ENCODE results near the gene KRT76. TPM values are rescaled to one million over a fixed set of nuclear protein-coding genes. Genes with fewer than 3 reads are reported as not detected.

The KRT76 gene
- total RNA-seq, 4 donors from 2014 or later = not detected

- Histone ChIP-seq H3K36me3 (no peaks in the 10 kb centered on the region), H3K4me3 (no peak overlapping the region), H3K27ac (no peak overlapping the region), H3K27me3 (peaks cover 4% of the 10 kb centered on the region), H3K4me1 (peaks cover 0 to 6% (median 1%) of the 10 kb centered on the region in 4 donors), H3K9me3 (no peaks in the 10 kb centered on the region)
- TF ChIP-seq POLR2AphosphoS5 (IDR thresholded peaks at IDR 0.05) (no peak), EP300 (IDR thresholded peaks at IDR 0.05; ENCODE audit: low read depth) (no peak), POLR2A (IDR thresholded peaks at IDR 0.05) (no peak), CTCF (IDR thresholded peaks at IDR 0.05) (no peak)
- 88 to 91% methylated on average over 1 to 5 of the region's 5 CpGs for WGBS, 2 donors (ENCODE audit: low coverage in 1 of 2)
- intact Hi-C loops (cut with DNase I; ENCODE audit: low total_unique reads) (no loop called here), in situ Hi-C loops (cut with MboI; ENCODE audit: low pct_ligation_motif_present in 1 of 4, low pct_unique_long_range_greater_than_20kb in 1 of 4, low sequenced_read_pairs in 3 of 4) (no loop called here)
- DNase-seq = no peak
These were observed 17.6 kb upstream of the KRT76 start for GRCh38 chr12:52794479-52795331.

- peaks cover 0 to 7% (median 2%) of the 10 kb centered on the region in 4 donors for H3K4me1 ChIP-seq
- no peaks in the 10 kb centered on the region for H3K36me3 ChIP-seq
- H3K27me3 ChIP-seq = peaks cover 9% of the 10 kb centered on the region
- DNase-seq = no peak
- 85% methylated on average over 10 of the region's 10 CpGs; no CpG with 5 or more reads in 1 of the 2 donors for WGBS, 2 donors (ENCODE audit: low coverage in 1 of 2)
- H3K4me3 ChIP-seq = no peak overlapping the region
- intact Hi-C loops (cut with DNase I; ENCODE audit: low total_unique reads) (no loop called here), in situ Hi-C loops (cut with MboI; ENCODE audit: low pct_ligation_motif_present in 1 of 4, low pct_unique_long_range_greater_than_20kb in 1 of 4, low sequenced_read_pairs in 3 of 4) (no loop called here)
- H3K27ac ChIP-seq = no peak overlapping the region
- no peaks in the 10 kb centered on the region for H3K9me3 ChIP-seq
- TF ChIP-seq POLR2A (IDR thresholded peaks at IDR 0.05) = no peak
These were observed 15.3 kb upstream of the KRT76 start for GRCh38 chr12:52792185-52793029.

- peaks cover 9% of the 10 kb centered on the region for H3K27me3 ChIP-seq
- H3K9me3 ChIP-seq = no peaks in the 10 kb centered on the region
- TF ChIP-seq CTCF (IDR thresholded peaks at IDR 0.05) (no peak), POLR2A (IDR thresholded peaks at IDR 0.05) (no peak), POLR2AphosphoS5 (IDR thresholded peaks at IDR 0.05) (no peak), EP300 (IDR thresholded peaks at IDR 0.05; ENCODE audit: low read depth) (no peak)
- no peak for DNase-seq
- no peak overlapping the region for H3K4me3 ChIP-seq
- peaks cover 0 to 7% (median 2%) of the 10 kb centered on the region in 4 donors for H3K4me1 ChIP-seq
- in situ Hi-C loops (cut with MboI; ENCODE audit: low pct_ligation_motif_present in 1 of 4, low pct_unique_long_range_greater_than_20kb in 1 of 4, low sequenced_read_pairs in 3 of 4) = no loop called here
- no peak overlapping the region for H3K27ac ChIP-seq
- H3K36me3 ChIP-seq = no peaks in the 10 kb centered on the region
- intact Hi-C loops (cut with DNase I; ENCODE audit: low total_unique reads) = no loop called here
- WGBS, 2 donors (ENCODE audit: low coverage in 1 of 2) = 87 to 93% methylated on average over 3 to 10 of the region's 12 CpGs
These were observed 14.4 kb upstream of the KRT76 start for GRCh38 chr12:52791271-52792184.

- Histone ChIP-seq H3K9me3 (no peaks in the 10 kb centered on the region), H3K27me3 (peaks cover 9% of the 10 kb centered on the region), H3K27ac (no peak overlapping the region), H3K4me3 (no peak overlapping the region), H3K4me1 (peaks cover 0 to 7% (median 2%) of the 10 kb centered on the region in 4 donors), H3K36me3 (no peaks in the 10 kb centered on the region)
- in situ Hi-C loops (cut with MboI; ENCODE audit: low pct_ligation_motif_present in 1 of 4, low pct_unique_long_range_greater_than_20kb in 1 of 4, low sequenced_read_pairs in 3 of 4) (no loop called here), intact Hi-C loops (cut with DNase I; ENCODE audit: low total_unique reads) (no loop called here)
- no peak for TF ChIP-seq EP300 (IDR thresholded peaks at IDR 0.05; ENCODE audit: low read depth)
- 60 to 62% methylated on average over 3 to 19 of the region's 19 CpGs for WGBS, 2 donors (ENCODE audit: low coverage in 1 of 2)
- no peak for DNase-seq
These were observed 13.5 kb upstream of the KRT76 start for GRCh38 chr12:52790427-52791270.
